Measurements from ENCODE around the gene RAB11FIP3.
A peak's percentile ranks its signal among the peaks of the same experiment; 100 is the strongest.
"Not testable (repeated sequence)": the region's sequence is repeated elsewhere in the genome, so short reads cannot be mapped to it uniquely, and the experiment has no call there.

The RAB11FIP3 gene

DNA sequence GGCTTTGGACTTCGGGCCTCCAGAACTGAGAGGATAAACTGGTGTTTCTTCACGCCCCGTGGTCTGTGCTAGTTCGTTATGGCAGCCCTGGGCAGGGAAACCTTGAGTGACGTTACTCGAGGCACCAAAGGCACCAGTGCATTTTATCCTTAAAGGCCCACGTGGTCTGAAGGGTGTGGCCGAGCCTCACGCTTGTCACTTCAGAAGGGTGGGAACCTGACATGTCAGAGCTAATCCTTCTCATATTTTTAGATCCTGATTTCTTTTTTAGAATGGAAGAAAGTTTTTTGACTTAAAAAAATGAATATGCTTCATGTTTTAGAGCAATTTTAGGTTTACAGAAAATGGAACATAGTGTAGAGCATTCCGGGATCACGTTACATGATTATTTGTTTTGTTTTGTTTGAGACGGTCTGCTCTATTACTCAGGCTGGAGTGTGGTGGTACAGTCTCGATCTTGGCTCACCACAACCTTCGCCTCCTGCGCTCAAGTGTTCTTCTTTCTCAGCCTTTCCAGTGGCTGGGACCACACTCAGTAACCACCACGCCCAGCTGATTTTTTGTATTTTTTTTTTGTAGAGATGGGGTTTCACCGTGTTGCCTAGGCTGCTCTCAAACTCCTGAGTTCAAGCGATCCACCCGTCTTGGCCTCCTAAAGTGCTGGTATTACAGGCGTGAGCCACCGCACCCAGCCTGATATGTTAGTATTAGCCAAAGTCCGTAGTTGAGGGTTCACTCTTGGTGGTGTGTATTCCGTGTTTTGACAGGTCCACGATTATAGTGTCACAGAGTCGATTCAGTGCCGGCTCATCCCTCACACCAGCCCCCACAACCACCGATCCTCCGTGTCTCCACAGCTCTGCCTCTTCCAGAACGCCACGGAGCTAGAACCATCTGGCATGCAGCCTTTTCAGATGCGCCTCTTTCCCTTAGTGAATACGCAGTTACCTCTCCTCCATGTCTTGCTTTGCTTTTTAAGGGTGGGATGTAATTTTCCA lies 47.9 kb downstream of the RAB11FIP3 start:
- H3K9ac ChIP-seq (ENCODE audit: low read depth, low read length), result no peak overlapping the region
- H3K4me1 ChIP-seq (ENCODE audit: insufficient read depth, low read length), result peaks cover 20% of the 10 kb centered on the region; the same call in 1 of the 2 replicates
- no peak overlapping the region for H3K4me3 ChIP-seq (ENCODE audit: low read length)
- no peak overlapping the region for H3K27ac ChIP-seq (ENCODE audit: low read length)
- H3K27me3 ChIP-seq (ENCODE audit: insufficient read depth, low read length), result no peaks in the 10 kb centered on the region
- H3K36me3 ChIP-seq (ENCODE audit: insufficient read depth, low read depth, low read length), result peaks cover 6% of the 10 kb centered on the region; the same call in 1 of the 2 replicates
- H3K9me3 ChIP-seq (ENCODE audit: insufficient read depth, low read depth, low read length), result no peaks in the 10 kb centered on the region

DNA sequence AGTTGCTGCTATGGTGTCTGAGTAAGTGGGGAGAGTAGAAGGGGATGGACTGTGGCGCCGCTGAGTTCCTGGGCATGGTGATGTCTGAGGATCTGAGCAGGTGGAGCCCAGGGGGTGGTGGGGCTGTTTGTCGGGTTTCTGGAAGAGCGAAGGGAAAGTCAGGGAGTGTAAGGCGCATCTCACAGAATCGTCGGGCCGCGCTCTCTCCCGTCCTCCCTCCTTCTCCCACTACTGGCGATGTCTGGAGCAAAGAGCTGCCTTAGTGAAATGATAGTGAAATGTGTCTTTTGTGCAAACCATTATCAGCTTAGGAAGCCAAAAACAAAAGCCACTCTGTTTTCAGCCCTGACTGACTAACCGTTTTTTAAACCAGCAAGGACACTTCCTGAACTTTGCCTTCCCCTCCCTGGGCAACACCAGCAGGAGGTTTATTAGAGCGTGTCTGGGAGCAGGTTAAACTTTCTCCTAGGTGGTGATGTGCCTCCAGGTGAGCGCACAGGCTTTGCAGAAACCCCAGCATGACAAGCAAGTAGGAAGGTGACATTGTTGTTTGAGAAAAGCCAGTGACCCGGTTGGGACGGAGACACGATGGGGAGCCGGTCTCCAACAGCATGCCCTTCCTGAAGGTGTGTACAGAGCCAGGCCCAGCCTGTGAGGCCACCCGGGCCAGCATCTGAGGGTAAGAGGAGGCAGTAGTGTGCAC lies 49.1 kb downstream of the RAB11FIP3 start:
- Histone ChIP-seq H3K27me3 (ENCODE audit: insufficient read depth, low read length) (no peaks in the 10 kb centered on the region), H3K27ac (ENCODE audit: low read length) (no peak overlapping the region), H3K9ac (ENCODE audit: low read depth, low read length) (no peak overlapping the region), H3K9me3 (ENCODE audit: insufficient read depth, low read depth, low read length) (no peaks in the 10 kb centered on the region), H3K4me3 (ENCODE audit: low read length) (no peak overlapping the region), H3K4me1 (ENCODE audit: insufficient read depth, low read length) (peaks cover 20% of the 10 kb centered on the region; the same call in 1 of the 2 replicates), H3K36me3 (ENCODE audit: insufficient read depth, low read depth, low read length) (peaks cover 6% of the 10 kb centered on the region; the same call in 1 of the 2 replicates)

DNA sequence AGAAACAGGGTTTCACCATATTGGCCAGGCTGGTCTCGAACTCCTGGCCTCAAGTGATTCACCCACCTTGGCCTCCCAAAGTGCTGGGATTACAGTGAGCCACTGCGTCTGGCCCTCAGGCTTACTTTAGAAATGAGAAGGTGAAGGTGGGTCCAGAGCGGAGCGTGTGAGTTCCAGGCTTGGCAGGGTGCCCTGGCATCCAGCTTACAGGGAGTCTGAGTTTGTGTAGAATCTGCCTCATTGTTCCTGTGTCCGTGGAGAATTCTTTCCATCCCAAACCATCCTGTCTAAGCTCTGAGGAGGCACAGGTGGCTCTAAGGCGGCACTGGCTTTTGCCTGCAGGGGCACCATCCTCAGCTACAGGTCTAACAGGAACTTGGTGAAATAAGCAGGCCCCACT lies 50.6 kb downstream of the RAB11FIP3 start:
- H3K4me3 ChIP-seq (ENCODE audit: low read length), result no peak overlapping the region
- H3K9me3 ChIP-seq (ENCODE audit: insufficient read depth, low read depth, low read length), result no peaks in the 10 kb centered on the region
- no peaks in the 10 kb centered on the region for H3K27me3 ChIP-seq (ENCODE audit: insufficient read depth, low read length)
- H3K4me1 ChIP-seq (ENCODE audit: insufficient read depth, low read length), result peaks cover 15% of the 10 kb centered on the region; the same call in 1 of the 2 replicates
- H3K36me3 ChIP-seq (ENCODE audit: insufficient read depth, low read depth, low read length), result peaks cover 6% of the 10 kb centered on the region; the same call in 1 of the 2 replicates
- H3K9ac ChIP-seq (ENCODE audit: low read depth, low read length), result no peak overlapping the region
- H3K27ac ChIP-seq (ENCODE audit: low read length), result no peak overlapping the region

DNA sequence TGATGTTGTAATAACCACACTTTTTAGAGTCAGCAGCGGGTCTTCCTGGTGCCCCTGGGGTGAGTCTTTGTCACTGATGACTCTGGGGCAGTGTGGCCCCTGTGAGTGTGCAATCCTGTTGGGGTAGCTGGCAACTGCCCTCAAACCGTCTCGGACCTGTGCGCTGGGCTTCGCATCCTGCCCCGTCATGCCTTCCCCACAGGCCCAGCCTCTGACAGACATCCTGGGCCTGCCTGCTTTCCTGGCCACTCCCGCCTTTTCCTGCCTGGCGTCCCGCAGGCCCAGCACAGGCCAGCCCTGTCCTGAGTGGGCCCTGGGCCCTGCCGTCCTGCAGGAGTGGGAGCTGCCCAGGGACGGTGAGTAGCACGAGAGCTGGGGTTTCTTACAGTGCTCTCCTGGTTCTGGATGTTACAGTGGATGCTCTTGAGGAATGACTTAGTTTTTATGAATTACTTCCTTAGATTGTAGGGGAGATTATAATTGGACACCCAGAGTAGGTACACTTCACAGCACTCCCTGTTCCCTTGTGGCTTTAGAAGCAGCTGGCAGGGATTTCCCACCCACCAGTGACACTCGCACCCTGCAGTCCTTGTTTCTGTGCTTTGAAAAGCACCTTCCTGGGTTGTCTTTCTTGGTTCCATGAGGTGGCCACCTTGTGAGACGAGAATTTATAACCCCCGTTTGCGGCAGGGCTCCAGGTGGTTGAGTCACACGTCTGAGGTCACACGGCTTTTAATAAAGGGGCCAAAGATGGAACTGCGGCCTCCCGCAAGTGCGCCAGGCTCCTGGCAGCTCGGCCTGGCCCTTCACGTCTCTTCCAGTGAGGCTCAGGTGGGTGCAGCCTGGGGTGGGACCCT lies 52.1 kb downstream of the RAB11FIP3 start:
- H3K9ac ChIP-seq (ENCODE audit: low read depth, low read length), result no peak overlapping the region
- H3K4me1 ChIP-seq (ENCODE audit: insufficient read depth, low read length), result peaks cover 4% of the 10 kb centered on the region; the same call in 1 of the 2 replicates
- no peak overlapping the region for H3K4me3 ChIP-seq (ENCODE audit: low read length)
- no peak overlapping the region for H3K27ac ChIP-seq (ENCODE audit: low read length)
- H3K27me3 ChIP-seq (ENCODE audit: insufficient read depth, low read length), result no peaks in the 10 kb centered on the region
- H3K9me3 ChIP-seq (ENCODE audit: insufficient read depth, low read depth, low read length), result no peaks in the 10 kb centered on the region
- H3K36me3 ChIP-seq (ENCODE audit: insufficient read depth, low read depth, low read length), result peaks cover 6% of the 10 kb centered on the region; the same call in 1 of the 2 replicates

DNA sequence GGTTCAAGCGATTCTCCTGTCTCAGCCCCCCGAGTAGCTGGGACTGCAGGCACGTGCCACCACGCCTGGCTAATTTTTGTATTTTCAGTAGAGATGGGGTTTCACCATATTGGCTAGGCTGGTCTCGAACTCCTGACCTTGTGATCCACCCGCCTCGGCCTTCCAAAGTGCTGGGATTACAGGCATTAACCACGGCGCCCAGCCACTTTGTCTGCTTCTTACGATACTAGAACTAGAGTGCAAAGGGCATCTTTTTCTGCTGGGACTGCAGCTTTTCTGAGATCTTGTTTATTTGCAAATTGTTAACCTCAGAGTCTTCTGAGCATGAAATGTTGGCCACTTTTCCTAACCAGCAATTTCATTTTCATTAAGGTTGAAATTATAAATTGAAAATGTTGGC lies 52.8 kb downstream of the RAB11FIP3 start:
- H3K27me3 ChIP-seq (ENCODE audit: insufficient read depth, low read length); H3K9me3 ChIP-seq (ENCODE audit: insufficient read depth, low read depth, low read length); H3K4me3 ChIP-seq (ENCODE audit: low read length); H3K27ac ChIP-seq (ENCODE audit: low read length); H3K9ac ChIP-seq (ENCODE audit: low read depth, low read length); H3K36me3 ChIP-seq (ENCODE audit: insufficient read depth, low read depth, low read length): not testable (repeated sequence)
- H3K4me1 ChIP-seq (ENCODE audit: insufficient read depth, low read length), result peaks cover 12% of the 10 kb centered on the region

DNA sequence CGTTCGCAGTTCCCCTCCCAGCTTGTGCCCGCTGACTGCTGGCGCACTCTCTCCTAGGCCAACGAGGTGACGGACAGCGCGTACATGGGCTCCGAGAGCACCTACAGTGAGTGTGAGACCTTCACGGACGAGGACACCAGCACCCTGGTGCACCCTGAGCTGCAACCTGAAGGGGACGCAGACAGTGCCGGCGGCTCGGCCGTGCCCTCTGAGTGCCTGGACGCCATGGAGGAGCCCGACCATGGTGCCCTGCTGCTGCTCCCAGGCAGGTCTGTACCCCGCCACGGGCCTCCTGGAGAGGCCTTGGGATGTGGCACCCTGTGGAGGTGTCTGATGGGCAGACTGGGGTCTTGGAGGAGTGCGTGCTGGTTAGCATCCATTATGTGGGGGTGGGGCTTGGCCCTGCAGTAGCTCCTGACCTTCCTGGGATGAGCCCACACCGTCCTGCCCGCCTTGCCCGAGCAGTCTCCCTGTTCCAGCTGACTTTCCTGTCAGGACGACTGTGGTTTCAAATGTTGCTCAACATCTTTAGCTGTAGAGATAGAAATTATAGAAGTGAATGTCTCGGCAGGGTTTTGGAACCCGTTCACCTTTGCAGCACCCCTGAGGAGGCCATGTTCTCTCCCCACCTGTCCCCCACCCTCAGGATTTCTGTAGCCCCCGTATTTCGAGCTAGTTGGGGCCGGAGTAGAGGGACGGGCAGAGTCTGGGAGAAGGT lies 57.2 kb downstream of the RAB11FIP3 start:
- peak overlapping the region; percentile 63; the same call in 1 of the 2 replicates for H3K9ac ChIP-seq (ENCODE audit: low read depth, low read length)
- H3K9me3 ChIP-seq (ENCODE audit: insufficient read depth, low read depth, low read length), result no peaks in the 10 kb centered on the region
- H3K36me3 ChIP-seq (ENCODE audit: insufficient read depth, low read depth, low read length), result no peaks in the 10 kb centered on the region
- H3K4me3 ChIP-seq (ENCODE audit: low read length), result peak overlapping the region; percentile 37; the same call in 1 of the 2 replicates
- peaks cover 17% of the 10 kb centered on the region for H3K4me1 ChIP-seq (ENCODE audit: insufficient read depth, low read length)
- no peaks in the 10 kb centered on the region for H3K27me3 ChIP-seq (ENCODE audit: insufficient read depth, low read length)
- no peak overlapping the region for H3K27ac ChIP-seq (ENCODE audit: low read length)

DNA sequence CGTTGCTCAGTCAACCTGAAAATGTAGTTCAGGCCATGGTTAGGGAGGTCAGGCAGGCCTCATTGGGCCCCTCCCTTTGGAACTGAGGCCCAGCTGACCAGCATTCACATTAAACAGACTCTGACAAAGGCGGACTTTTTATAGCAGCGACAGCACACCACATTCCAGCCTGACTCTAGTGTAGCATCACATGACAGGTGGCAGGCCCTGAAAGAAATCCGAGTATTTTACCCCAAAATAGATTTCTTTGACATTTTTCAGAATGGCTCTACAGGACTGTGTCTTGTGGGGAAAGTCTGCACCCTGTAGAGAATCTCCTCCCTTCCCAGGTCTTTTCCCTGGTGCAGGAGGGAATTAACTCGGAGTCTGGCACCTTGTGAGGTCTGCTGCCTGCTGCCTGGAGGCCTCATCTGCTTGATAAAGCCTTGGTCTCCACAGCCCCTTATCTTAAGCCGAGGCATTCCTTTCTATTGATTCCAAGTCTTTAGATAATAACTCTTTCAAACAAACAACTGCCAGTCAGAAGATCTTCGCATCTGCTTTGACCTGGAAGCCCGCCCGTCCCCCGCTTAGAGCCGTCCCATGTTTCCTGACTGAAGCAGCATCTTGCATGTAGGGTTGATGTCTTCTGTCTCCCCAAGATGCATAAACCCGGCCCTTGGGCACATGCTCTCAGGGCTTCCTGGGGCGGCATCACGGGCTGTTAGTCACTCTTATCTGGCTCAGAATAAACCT lies 58.1 kb downstream of the RAB11FIP3 start:
- Histone ChIP-seq H3K36me3 (ENCODE audit: insufficient read depth, low read depth, low read length) (no peaks in the 10 kb centered on the region), H3K4me3 (ENCODE audit: low read length) (peak overlapping the region; percentile 37; the same call in 1 of the 2 replicates), H3K9ac (ENCODE audit: low read depth, low read length) (peak overlapping the region; percentile 63; the same call in 1 of the 2 replicates), H3K9me3 (ENCODE audit: insufficient read depth, low read depth, low read length) (no peaks in the 10 kb centered on the region), H3K27ac (ENCODE audit: low read length) (peak overlapping the region; percentile 81), H3K27me3 (ENCODE audit: insufficient read depth, low read length) (no peaks in the 10 kb centered on the region), H3K4me1 (ENCODE audit: insufficient read depth, low read length) (peaks cover 17% of the 10 kb centered on the region)

DNA sequence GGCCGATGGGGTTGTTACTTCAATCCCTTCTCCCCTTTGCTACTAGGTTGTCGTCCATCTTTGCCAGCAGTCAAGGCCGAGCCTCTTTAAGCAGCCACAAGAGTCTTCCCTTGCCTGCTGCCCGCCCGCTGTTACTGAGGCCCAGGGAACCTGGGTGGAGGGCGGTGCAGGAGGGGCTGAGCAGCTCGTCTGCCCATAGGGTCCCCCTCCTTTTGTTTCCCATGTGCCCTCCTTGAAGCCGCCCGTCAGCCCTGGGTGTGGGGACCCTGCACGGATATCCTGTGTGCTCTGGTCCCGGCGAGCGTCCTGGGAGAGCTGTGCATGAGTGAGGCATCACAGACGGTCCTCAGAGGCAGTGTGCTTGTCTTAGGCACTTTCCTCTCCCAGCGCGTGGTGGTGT lies 64.2 kb downstream of the RAB11FIP3 start:
- Histone ChIP-seq H3K9me3 (ENCODE audit: insufficient read depth, low read depth, low read length) (no peaks in the 10 kb centered on the region), H3K4me1 (ENCODE audit: insufficient read depth, low read length) (peaks cover 6% of the 10 kb centered on the region; the same call in 1 of the 2 replicates), H3K36me3 (ENCODE audit: insufficient read depth, low read depth, low read length) (0 out of 2 replicates have a peak, but pooled peaks cover 5% of the 10 kb centered on the region), H3K9ac (ENCODE audit: low read depth, low read length) (no peak overlapping the region), H3K4me3 (ENCODE audit: low read length) (no peak overlapping the region), H3K27me3 (ENCODE audit: insufficient read depth, low read length) (no peaks in the 10 kb centered on the region), H3K27ac (ENCODE audit: low read length) (no peak overlapping the region)

DNA sequence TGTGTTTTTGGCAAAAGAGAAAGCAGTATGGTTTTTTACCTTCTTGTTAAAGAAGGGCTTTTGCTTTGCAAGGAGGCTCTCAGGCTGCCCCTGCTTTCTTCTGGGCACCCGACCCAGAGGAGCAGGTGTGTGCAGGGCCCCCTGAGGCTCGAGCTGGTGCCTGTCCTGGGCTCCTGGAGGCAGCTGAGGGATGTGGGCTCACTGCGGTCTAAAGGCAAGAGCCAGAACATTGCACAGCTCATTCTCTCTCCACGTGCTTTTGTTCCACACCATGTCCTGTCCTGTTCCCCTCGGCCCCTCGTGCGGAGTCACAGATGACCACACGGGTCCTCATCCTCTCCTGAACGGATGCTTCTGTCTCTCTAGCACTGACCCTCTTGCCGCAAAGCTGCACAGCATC lies 65.3 kb downstream of the RAB11FIP3 start:
- no peak overlapping the region for H3K9ac ChIP-seq (ENCODE audit: low read depth, low read length)
- H3K27me3 ChIP-seq (ENCODE audit: insufficient read depth, low read length), result no peaks in the 10 kb centered on the region
- no peak overlapping the region for H3K27ac ChIP-seq (ENCODE audit: low read length)
- peaks cover 6% of the 10 kb centered on the region; the same call in 1 of the 2 replicates for H3K4me1 ChIP-seq (ENCODE audit: insufficient read depth, low read length)
- H3K9me3 ChIP-seq (ENCODE audit: insufficient read depth, low read depth, low read length), result no peaks in the 10 kb centered on the region
- no peak overlapping the region for H3K4me3 ChIP-seq (ENCODE audit: low read length)
- H3K36me3 ChIP-seq (ENCODE audit: insufficient read depth, low read depth, low read length), result 0 out of 2 replicates have a peak, but pooled peaks cover 5% of the 10 kb centered on the region

DNA sequence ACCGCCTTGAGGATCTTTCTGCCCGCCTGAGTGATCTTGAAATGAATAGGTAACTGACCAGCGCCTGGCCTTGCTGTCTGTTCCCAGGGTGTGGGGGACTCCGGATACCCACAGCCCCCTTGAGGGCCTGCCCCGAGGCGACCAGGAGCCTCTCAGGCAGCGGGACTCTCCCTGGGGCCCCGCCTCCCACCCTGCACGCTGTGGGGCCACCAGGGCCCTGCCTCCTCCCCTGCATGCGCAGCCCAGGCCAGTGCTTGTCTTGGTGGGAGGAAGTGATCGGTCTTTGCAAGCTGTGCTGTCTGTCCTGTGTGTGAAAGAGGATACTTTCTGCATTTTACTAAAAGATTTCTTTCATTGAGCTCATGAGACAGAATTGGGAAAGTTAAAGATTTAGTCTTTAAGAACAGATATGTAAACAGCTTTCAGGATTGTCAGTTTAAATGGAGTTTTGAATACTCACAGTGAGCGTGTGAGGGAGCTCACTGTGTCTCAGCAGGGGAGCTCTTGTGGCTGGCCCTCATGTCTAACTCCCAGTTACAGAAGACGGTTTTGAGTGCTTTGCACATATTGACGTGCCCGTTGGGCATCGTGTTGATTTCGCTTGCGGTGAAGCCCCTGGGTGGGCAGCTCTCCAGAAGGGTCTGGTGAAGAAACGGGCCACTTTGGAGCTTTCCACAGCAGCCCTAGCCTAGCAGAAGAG lies 65.9 kb downstream of the RAB11FIP3 start:
- 0 out of 2 replicates have a peak, but pooled peaks cover 5% of the 10 kb centered on the region for H3K36me3 ChIP-seq (ENCODE audit: insufficient read depth, low read depth, low read length)
- H3K27ac ChIP-seq (ENCODE audit: low read length), result no peak overlapping the region
- no peak overlapping the region for H3K4me3 ChIP-seq (ENCODE audit: low read length)
- H3K9ac ChIP-seq (ENCODE audit: low read depth, low read length), result no peak overlapping the region
- peaks cover 6% of the 10 kb centered on the region; the same call in 1 of the 2 replicates for H3K4me1 ChIP-seq (ENCODE audit: insufficient read depth, low read length)
- H3K27me3 ChIP-seq (ENCODE audit: insufficient read depth, low read length), result no peaks in the 10 kb centered on the region
- H3K9me3 ChIP-seq (ENCODE audit: insufficient read depth, low read depth, low read length), result no peaks in the 10 kb centered on the region
